ENCODE data around the gene PIK3C2B.

DNA sequence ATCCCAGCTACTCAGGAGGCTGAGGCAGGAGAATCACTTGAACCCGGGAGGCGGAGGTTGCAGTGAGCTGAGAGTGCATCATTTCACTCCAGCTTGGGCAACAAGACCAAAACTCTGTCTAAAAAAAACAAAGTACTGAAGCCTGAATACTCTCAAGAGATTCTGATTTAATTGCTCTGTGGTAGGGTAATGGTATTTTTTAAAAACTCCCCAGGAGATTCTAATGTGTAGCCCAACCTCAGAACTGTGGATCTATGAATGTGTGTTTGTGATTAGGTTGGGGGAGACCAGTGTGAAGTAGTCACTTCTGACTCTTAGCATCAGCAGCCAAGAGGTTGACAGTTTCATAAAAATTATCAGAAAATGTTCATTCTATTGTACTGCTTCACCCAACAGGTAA is 21.9 kb downstream of the PIK3C2B start:
- TF ChIP-seq EP300 (IDR thresholded peaks at IDR 0.05) (no peak), POLR2A (IDR thresholded peaks at IDR 0.05) (no peak)

Data from ovary (tissue), 1 donor.